SK-N-SH treated with all-trans-retinoic acid at 6 μM for 48 hours (cell line): ENCODE results near the gene WDR91.

ENCODE experiments used
- ARNTL ChIP-seq: fragments of 450-650 bp; formaldehyde crosslinking; IDR thresholded peaks from 2 replicates; pipeline ENCODE4 v1.5.0; 2020; ENCODE audit warnings: low read depth, mild to moderate bottlenecking, moderate library complexity, borderline replicate concordance
- CSDC2 ChIP-seq: fragments of 250-450 bp; sonication (Bioruptor Pico); IDR thresholded peaks from 2 replicates; pipeline ENCODE4 v1.5.0; 2020; ENCODE audit warnings: mild to moderate bottlenecking, moderate library complexity
- ESRRG ChIP-seq: fragments of 250-450 bp; sonication (Bioruptor Pico); IDR thresholded peaks from 2 replicates; pipeline ENCODE4 v1.6.1; 2021; ENCODE audit warnings: mild to moderate bottlenecking
- GLIS3 ChIP-seq: fragments of 250-450 bp; sonication (Bioruptor Pico); IDR thresholded peaks from 2 replicates; pipeline ENCODE4 v1.5.0; 2020; ENCODE audit warnings: mild to moderate bottlenecking, moderate library complexity
- ISL1 ChIP-seq: fragments of 250-450 bp; sonication (Bioruptor Pico); IDR thresholded peaks from 2 replicates; pipeline ENCODE4 v2.1.2; 2022; ENCODE audit warnings: mild to moderate bottlenecking, moderate library complexity
- PPARA ChIP-seq: fragments of 250-450 bp; sonication (Bioruptor Pico); IDR thresholded peaks from 2 replicates; pipeline ENCODE4 v1.5.0; 2020; ENCODE audit warnings: mild to moderate bottlenecking, borderline replicate concordance
- RARB ChIP-seq: fragments of 250-450 bp; sonication (Bioruptor Pico); IDR thresholded peaks from 2 replicates; pipeline ENCODE4 v1.8.0; 2021; ENCODE audit warnings: mild to moderate bottlenecking, moderate library complexity
- ZFP30 ChIP-seq: fragments of 450-650 bp; formaldehyde crosslinking; IDR thresholded peaks from 2 replicates; pipeline ENCODE4 v1.5.0; 2022; ENCODE audit warnings: mild to moderate bottlenecking, moderate library complexity
- ZNF70 ChIP-seq: fragments of 450-650 bp; formaldehyde crosslinking; IDR thresholded peaks from 2 replicates; pipeline ENCODE4 v1.5.0; 2020; ENCODE audit warnings: mild to moderate bottlenecking, moderate library complexity
- ZNF8 ChIP-seq: fragments of 450-650 bp; formaldehyde crosslinking; IDR thresholded peaks from 2 replicates; pipeline ENCODE4 v1.5.0; 2020; ENCODE audit warnings: mild to moderate bottlenecking, moderate library complexity
- TF ChIP-seq, protein P1 (sequence below): fragments of 250-450 bp; sonication (Bioruptor Pico); IDR thresholded peaks from 2 replicates; pipeline ENCODE4 v1.5.1; 2021; ENCODE audit warnings: mild to moderate bottlenecking, moderate library complexity
- TF ChIP-seq, protein P2 (sequence below): fragments of 250-450 bp; sonication (Bioruptor Pico); IDR thresholded peaks from 2 replicates; pipeline ENCODE4 v1.5.1; 2020; ENCODE audit warnings: low read depth, mild to moderate bottlenecking, moderate library complexity
- TF ChIP-seq, protein P3 (sequence below): fragments of 250-450 bp; sonication (Bioruptor Pico); IDR thresholded peaks from 2 replicates; pipeline ENCODE4 v1.8.0; 2021; ENCODE audit warnings: low read depth, mild to moderate bottlenecking, moderate library complexity, borderline replicate concordance
- TF ChIP-seq, protein P4 (sequence below): fragments of 250-450 bp; sonication (Bioruptor Pico); IDR thresholded peaks from 2 replicates; pipeline ENCODE4 v1.8.0; 2020; ENCODE audit warnings: mild to moderate bottlenecking, moderate library complexity, borderline replicate concordance

DNA sequence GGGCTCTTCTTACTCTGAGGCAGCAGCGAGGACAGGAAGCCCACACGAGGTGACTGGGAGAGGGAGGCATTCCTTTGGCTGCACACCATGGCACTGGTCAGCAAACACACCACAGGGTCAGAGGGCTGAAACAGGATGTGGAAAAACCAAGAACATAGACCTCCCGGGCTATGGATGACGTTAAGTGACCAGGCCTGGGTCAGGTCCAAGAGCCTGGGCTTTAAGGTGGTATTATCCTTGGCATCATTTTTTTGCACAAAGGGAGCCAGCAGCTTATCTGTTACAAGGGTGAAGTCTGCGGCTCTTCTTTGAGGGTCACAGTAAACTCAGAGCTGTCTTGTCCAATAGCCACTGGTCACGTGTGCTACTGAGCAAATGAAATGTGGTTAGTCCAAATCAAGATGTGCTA, 7.0 kb downstream of the WDR91 start:
- TF ChIP-seq, protein P1, sequence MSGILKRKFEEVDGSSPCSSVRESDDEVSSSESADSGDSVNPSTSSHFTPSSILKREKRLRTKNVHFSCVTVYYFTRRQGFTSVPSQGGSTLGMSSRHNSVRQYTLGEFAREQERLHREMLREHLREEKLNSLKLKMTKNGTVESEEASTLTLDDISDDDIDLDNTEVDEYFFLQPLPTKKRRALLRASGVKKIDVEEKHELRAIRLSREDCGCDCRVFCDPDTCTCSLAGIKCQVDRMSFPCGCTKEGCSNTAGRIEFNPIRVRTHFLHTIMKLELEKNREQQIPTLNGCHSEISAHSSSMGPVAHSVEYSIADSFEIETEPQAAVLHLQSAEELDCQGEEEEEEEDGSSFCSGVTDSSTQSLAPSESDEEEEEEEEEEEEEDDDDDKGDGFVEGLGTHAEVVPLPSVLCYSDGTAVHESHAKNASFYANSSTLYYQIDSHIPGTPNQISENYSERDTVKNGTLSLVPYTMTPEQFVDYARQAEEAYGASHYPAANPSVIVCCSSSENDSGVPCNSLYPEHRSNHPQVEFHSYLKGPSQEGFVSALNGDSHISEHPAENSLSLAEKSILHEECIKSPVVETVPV (CRISPR knock-in tag), result no peak
- TF ChIP-seq GLIS3 (CRISPR knock-in tag) (no peak), ZNF70 (CRISPR knock-in tag) (no peak), ISL1 (CRISPR knock-in tag) (no peak), ZNF8 (CRISPR knock-in tag) (no peak), RARB (CRISPR knock-in tag) (no peak), ARNTL (CRISPR knock-in tag) (no peak), ESRRG (CRISPR knock-in tag) (no peak), PPARA (no peak), CSDC2 (CRISPR knock-in tag) (no peak), ZFP30 (CRISPR knock-in tag) (no peak)
- TF ChIP-seq, protein P2, sequence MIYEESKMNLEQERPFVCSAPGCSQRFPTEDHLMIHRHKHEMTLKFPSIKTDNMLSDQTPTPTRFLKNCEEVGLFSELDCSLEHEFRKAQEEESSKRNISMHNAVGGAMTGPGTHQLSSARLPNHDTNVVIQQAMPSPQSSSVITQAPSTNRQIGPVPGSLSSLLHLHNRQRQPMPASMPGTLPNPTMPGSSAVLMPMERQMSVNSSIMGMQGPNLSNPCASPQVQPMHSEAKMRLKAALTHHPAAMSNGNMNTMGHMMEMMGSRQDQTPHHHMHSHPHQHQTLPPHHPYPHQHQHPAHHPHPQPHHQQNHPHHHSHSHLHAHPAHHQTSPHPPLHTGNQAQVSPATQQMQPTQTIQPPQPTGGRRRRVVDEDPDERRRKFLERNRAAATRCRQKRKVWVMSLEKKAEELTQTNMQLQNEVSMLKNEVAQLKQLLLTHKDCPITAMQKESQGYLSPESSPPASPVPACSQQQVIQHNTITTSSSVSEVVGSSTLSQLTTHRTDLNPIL (CRISPR knock-in tag), result no peak
- TF ChIP-seq, protein P3, sequence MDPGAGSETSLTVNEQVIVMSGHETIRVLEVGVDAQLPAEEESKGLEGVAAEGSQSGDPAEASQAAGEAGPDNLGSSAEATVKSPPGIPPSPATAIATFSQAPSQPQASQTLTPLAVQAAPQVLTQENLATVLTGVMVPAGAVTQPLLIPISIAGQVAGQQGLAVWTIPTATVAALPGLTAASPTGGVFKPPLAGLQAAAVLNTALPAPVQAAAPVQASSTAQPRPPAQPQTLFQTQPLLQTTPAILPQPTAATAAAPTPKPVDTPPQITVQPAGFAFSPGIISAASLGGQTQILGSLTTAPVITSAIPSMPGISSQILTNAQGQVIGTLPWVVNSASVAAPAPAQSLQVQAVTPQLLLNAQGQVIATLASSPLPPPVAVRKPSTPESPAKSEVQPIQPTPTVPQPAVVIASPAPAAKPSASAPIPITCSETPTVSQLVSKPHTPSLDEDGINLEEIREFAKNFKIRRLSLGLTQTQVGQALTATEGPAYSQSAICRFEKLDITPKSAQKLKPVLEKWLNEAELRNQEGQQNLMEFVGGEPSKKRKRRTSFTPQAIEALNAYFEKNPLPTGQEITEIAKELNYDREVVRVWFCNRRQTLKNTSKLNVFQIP (CRISPR knock-in tag), result no peak
- TF ChIP-seq, protein P4, sequence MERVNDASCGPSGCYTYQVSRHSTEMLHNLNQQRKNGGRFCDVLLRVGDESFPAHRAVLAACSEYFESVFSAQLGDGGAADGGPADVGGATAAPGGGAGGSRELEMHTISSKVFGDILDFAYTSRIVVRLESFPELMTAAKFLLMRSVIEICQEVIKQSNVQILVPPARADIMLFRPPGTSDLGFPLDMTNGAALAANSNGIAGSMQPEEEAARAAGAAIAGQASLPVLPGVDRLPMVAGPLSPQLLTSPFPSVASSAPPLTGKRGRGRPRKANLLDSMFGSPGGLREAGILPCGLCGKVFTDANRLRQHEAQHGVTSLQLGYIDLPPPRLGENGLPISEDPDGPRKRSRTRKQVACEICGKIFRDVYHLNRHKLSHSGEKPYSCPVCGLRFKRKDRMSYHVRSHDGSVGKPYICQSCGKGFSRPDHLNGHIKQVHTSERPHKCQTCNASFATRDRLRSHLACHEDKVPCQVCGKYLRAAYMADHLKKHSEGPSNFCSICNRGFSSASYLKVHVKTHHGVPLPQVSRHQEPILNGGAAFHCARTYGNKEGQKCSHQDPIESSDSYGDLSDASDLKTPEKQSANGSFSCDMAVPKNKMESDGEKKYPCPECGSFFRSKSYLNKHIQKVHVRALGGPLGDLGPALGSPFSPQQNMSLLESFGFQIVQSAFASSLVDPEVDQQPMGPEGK (CRISPR knock-in tag), result no peak
